ENCODE results near the gene RNPS1.

- TF ChIP-seq, protein P1, sequence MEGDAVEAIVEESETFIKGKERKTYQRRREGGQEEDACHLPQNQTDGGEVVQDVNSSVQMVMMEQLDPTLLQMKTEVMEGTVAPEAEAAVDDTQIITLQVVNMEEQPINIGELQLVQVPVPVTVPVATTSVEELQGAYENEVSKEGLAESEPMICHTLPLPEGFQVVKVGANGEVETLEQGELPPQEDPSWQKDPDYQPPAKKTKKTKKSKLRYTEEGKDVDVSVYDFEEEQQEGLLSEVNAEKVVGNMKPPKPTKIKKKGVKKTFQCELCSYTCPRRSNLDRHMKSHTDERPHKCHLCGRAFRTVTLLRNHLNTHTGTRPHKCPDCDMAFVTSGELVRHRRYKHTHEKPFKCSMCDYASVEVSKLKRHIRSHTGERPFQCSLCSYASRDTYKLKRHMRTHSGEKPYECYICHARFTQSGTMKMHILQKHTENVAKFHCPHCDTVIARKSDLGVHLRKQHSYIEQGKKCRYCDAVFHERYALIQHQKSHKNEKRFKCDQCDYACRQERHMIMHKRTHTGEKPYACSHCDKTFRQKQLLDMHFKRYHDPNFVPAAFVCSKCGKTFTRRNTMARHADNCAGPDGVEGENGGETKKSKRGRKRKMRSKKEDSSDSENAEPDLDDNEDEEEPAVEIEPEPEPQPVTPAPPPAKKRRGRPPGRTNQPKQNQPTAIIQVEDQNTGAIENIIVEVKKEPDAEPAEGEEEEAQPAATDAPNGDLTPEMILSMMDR (IDR thresholded peaks at IDR 0.05; ENCODE audit: low read depth, low read length): no peak
- TF ChIP-seq EZH2phosphoT487 (IDR thresholded peaks at IDR 0.05; ENCODE audit: low read depth): no peak
These were observed 7.8 kb upstream of the RNPS1 start for GRCh38 chr16:2275476-2276367.

All from OCI-LY3 (cell line).